GM12892 (cell line): Measurements from ENCODE around the gene AK9.
"Not testable (repeated sequence)": the region's sequence is repeated elsewhere in the genome, so short reads cannot be mapped to it uniquely, and the experiment has no call there.

Experiments used
- DNase-seq: peaks from one replicate; pipeline ENCODE4 v3.0.0; 2011; ENCODE audit not compliant: insufficient read length
- FAIRE-seq: peaks from 2 replicates; lab custom pipeline; 2011; peaks lifted over from hg19 to GRCh38; lab: Jason Lieb, UNC
- POLR2A ChIP-seq: IDR thresholded peaks from 2 replicates; pipeline ENCODE4 v1.6.1; 2011; ENCODE audit warnings: low read depth, low read length, control low read depth
- POLR2AphosphoS5 ChIP-seq: IDR thresholded peaks from 2 replicates; pipeline ENCODE4 v1.6.1; 2011; ENCODE audit warnings: low read depth, low read length, control low read depth
- TAF1 ChIP-seq: IDR thresholded peaks from 2 replicates; pipeline ENCODE4 v1.6.1; 2011; ENCODE audit warnings: low read depth, mild to moderate bottlenecking, control low read depth, low read length, borderline replicate concordance

Gene AK9

DNA sequence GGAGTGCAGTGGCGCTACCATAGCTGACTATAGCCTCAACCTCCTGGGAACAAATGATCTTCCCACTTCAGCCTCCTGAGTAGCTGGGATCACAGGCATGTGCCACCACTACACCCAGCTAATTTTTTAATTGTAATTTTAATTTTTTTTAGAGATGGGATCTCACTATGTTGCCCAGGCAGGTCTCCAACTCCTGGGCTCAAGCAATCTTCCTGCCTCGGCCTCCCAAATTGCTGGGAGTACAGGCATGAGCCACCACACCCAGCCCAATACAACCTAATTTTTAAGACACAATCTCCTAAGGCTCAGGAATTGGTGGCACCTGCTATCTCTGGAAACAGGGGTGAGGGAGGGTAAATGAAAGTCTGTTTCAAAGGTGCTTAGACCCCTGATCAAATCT, 213.8 kb downstream of the AK9 start:
- no peak for FAIRE-seq
- no peak for DNase-seq
- TF ChIP-seq POLR2A (no peak), POLR2AphosphoS5 (no peak), TAF1 (no peak)

GRCh38 chr6:109475625-109476024, 215.4 kb downstream of the AK9 start:
- no peak for TF ChIP-seq TAF1
- no peak for TF ChIP-seq POLR2AphosphoS5
- no peak for TF ChIP-seq POLR2A
- DNase-seq: no peak
- FAIRE-seq: no peak

DNA sequence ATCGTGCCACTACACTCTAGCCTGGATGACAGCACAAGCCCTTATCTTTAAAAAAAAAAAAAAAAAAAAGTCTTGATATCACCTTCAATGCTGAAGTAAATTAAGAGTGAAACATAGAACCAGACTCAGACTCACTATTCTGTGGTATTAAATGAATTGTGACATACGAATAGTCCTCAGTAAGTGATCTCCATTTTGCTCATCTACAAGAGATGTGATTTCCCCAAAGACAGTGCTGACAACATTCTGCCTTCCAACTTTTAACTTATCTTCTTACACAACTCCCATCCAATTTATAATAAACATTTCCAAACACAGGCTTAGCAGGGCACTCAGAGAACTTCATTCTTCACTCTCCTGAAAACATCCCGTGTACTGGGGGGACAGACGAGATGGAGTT, 216.0 kb downstream of the AK9 start:
- TF ChIP-seq POLR2A: no peak
- no peak for TF ChIP-seq POLR2AphosphoS5
- no peak for TF ChIP-seq TAF1
- no peak for DNase-seq
- no peak for FAIRE-seq

DNA sequence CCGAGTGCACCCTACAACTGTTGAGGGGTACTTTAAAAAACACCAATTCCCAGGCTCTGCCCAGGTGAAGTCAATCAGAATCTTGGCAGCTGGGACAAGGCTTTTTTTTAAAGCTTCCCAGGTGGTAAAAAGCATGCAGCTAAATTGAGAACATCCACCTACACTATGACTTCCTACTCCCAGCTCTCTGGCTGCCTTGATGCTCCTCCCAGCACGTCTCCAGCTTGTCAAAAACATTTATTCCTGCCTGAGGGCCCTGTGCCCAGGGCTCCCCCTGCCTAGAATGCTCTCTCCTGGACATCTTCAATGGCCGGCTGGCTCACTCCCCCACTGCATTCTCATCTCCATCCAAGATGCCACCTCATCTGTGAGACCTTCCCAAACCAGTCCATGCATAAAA, 217.9 kb downstream of the AK9 start:
- TF ChIP-seq POLR2A (no peak), POLR2AphosphoS5 (no peak), TAF1 (no peak)
- no peak for DNase-seq
- FAIRE-seq: peak; percentile 68

DNA sequence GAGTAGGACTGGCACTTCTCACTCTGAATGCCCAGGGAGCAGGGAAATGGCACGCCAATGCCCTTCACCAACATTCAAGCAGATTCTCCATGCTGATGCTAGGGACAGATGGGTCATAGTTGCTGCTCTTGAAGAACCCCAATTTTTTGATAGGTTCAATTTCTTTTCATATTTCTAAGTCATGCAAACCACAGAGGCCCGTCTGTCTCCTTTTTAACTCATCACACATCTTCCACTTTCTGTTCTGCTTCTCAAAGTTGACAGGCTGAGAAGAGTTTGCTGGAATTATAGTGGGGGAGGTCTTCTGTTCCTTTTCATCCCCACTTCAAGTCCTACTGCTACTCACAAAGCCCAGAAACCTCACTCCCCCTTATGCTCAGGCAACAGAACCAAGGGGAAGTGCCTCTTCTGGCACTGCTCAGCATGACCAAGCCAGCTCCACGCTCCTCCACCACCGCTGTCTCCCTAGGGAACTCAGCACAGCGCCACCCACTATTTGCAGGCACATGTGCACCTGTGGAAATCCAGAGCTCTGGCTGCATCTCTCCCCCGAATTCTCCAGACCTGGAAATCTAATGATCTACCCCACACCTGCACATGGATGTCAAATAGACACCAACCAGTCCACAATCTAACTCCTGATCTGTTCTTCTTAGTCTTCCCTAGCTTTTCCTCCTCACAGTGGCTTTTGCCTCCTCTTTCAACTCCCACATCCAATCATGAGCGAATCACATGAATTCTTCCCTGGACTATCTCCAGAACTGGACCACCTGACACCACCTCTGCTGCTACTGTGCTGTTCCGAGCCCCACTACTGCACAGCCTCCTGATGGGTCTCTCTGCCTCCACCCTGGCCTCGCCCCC, 218.6 kb downstream of the AK9 start:
- TF ChIP-seq POLR2A (no peak), TAF1 (no peak), POLR2AphosphoS5 (no peak)
- DNase-seq (no peak), FAIRE-seq (no peak)

- FAIRE-seq (no peak), DNase-seq (no peak)
- TF ChIP-seq POLR2AphosphoS5: no peak
These were observed 219.7 kb downstream of the AK9 start for GRCh38 chr6:109471105-109471810.

DNA sequence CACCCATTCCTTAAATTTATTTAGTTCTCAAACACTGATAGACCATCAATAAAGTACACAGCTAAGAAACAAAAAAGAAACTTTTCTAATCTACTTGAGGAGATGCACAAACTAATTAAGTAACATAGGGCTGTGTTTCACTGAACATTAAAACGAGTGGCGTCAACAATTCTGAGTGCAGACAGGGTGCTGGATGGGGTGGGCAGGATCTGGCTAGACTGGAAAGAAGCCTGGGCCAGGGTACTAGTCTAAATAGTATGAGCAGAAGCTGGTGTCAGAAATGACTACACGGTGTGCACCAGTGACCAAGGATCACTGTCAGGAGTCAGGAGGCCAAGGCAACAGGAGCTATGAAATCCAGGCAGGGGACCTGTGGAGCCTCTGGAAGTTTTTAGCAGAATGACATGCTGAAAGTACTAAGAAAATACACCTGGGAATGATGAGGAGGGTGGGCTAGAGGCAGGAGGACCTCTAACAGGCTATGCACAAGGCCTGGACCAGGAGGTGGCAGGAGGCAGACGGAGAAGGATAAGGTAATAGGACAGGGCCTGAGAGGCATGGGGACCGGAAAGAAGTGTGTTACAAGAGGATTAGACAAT, 221.3 kb downstream of the AK9 start:
- no peak for FAIRE-seq

DNA sequence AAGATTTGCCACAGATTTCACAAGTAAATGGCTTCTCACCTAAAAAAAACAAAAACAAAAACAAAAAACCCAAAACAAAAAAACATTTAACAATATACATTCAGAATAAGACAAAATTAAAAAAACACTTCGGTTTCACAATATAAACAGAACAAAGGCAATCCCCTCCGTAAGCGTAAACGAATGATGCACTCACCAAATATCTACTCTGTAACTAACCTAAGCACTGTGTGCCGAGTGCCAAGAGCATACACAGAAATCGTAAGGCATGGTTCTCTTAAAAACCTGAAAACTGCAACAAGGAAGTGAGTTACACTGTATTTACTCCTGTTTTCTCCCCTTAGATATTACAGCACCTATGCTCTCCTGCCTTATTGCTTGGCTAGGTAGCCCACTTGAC, 223.3 kb downstream of the AK9 start:
- FAIRE-seq (no peak), DNase-seq (no peak)
- TF ChIP-seq POLR2AphosphoS5 (no peak), TAF1 (no peak), POLR2A (no peak)

More for the DNA sequence above, 221.3 kb downstream of the AK9 start:
- TF ChIP-seq POLR2A: no peak
- no peak for DNase-seq

DNA sequence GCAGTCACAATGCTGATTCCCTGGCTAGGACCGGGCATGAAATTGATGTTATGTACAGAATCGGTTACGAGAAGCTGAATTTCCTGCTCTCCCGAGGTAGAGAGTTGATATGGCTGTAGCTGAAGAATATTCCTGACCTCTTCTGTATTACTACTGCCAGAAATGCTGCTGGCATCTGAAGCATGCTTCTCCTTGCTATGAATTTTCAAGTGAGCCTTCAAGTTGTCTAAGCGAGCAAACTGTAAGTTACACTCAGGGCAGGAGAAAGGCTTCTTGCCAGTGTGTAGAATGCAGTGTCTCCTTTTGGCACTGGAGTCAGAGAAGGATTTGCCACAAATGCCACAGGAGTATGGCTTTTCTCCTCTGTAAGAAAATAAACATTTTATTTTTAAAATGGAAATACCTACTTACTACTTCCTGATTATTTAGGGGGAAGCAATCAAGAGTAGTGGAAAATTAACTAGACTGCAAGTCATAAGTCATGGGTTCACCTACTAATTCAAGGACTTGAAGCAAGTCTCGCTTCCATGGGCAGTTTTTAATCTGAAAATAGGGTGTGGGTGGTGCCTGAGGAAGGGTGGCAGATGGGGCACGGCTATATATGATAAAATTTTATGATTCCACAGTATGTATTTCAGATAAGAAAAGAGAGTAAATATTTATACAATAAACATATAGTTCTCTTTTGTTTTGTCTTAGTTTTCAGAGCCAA, 224.6 kb downstream of the AK9 start:
- FAIRE-seq (no peak), DNase-seq (no peak)
- no peak for TF ChIP-seq TAF1
- no peak for TF ChIP-seq POLR2A
- no peak for TF ChIP-seq POLR2AphosphoS5

GRCh38 chr6:109465772-109466171, 225.2 kb downstream of the AK9 start:
- DNase-seq (no peak), FAIRE-seq (peak; percentile 24)
- TF ChIP-seq POLR2AphosphoS5 (no peak), POLR2A (no peak), TAF1 (no peak)

GRCh38 chr6:109461733-109462526, 229.1 kb downstream of the AK9 start:
- no peak for FAIRE-seq
- no peak for DNase-seq
- no peak for TF ChIP-seq POLR2AphosphoS5
- no peak for TF ChIP-seq POLR2A
- TF ChIP-seq TAF1: no peak

- FAIRE-seq, DNase-seq: not testable (repeated sequence)
These were observed 229.8 kb downstream of the AK9 start for GRCh38 chr6:109461205-109461604.
